Mesenteric fat pad (tissue), 1 donor: ENCODE data around the gene ZNF14. TPM values are rescaled to one million over a fixed set of nuclear protein-coding genes. Genes with fewer than 3 reads are reported as not detected.
"Not testable (repeated sequence)": the region's sequence is repeated elsewhere in the genome, so short reads cannot be mapped to it uniquely, and the experiment has no call there.

Experiments
- DNase-seq: peaks from one replicate; pipeline ENCODE4 v3.0.0-alpha.2; 2020; ENCODE audit warnings: low spot score
- total RNA-seq: library from RNA; stranded (reverse); fragmentation: NEBNext Ultra II Directional; extraction: Animal tissue kit (Norgen Biotek cat#: 25700); gene quantifications from one replicate; pipeline ENCODE4 v1.2.1, GENCODE V29; 2021
- donor health status: DM: yes; HTN: yes; CAD: no.

The ZNF14 gene
- total RNA-seq, 1 donor from 2014 or later = 3.1 TPM

DNA sequence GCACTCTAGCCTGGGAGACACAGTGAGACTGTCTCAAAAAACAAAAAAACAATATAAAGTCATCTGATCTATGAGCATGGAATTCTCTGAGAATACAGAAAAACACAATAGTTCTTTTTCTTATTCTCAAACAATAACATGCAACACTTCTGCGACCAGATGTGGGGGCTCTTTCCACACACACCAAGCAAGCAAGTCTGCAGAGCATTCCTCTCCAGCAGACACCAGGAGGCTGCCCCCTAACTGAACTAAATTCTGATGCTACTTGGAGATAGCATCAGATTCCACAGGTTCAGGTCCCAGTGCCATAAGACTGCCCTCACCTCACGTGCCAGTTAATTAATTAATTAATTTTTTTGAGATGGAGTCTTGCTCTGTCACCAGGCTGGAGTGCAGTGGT, 36.5 kb downstream of the ZNF14 start:
- DNase-seq = no peak

DNA sequence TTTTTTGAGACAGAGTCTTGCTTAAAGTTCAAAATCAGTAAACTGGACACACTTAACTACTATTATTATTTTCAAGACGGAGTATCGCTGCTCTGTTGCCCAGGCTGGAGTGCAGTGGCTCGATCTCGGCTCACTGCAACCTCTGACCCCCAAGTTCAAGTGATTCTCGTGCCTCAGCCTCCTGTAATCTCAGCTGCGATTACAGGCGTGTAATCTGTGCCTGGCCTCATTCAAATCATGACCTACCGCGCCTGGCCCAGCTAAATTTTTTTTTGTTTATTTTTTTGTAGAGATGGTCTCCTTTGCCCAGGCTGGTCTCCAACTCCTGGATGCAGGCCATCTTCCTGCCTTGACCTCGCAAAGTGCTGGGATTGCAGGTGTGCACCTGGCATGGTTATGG, 41.2 kb downstream of the ZNF14 start:
- DNase-seq = no peak

DNA sequence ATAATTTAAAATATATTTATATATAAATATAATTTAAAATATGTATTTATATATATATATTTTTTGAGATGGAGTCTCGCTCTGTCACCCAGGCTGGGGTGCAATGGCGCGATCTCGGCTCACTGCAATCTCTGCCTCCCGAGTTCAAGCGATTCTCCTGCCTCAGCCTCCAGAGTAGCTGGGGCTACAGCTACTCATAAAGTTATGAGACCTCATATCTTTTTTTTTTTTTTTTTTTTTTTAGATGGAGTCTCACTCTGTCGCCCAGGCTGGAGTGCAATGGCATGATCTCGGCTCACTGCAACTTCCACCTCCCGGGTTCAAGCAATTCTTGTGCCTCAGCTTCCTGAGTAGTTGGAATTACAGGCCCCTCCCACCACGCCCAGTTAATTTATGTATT, 43.9 kb downstream of the ZNF14 start:
- DNase-seq = not testable (repeated sequence)

DNA sequence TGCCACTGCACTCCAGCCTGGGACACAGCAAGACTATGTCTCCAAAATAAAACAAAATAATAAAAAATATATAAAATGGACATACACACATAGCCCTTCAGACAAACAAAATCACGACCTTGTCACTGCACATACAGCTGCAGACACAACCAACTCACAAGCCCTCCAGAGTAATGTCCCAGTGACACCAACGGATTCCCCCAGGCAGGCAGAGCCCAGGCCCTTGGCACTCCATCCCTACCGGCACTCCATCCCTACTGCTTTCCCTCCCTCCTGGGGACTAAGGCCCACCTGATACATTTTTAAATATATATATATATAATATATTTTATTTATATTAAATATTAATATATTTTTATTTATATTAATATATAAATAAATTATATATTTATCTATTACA, 45.8 kb downstream of the ZNF14 start:
- DNase-seq = no peak

DNA sequence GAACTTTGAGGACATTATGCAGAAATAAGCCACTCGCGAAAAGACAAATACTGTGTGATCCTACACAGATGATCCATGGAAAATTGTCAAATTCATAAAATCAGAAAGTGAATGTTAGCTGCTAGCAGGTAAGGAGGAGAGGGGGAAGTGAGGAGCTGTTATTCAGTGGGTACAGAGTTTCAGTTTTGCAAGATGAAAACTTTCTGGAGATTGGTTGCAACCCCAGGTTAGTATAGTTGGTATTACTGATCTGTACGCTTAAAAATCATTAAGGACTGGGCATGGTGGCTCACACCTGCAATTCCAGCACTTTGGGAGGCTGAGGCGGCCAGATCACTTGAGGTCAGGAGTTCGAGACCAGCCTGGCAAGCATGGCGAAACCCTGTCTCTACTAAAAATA, 46.3 kb downstream of the ZNF14 start:
- DNase-seq = no peak

DNA sequence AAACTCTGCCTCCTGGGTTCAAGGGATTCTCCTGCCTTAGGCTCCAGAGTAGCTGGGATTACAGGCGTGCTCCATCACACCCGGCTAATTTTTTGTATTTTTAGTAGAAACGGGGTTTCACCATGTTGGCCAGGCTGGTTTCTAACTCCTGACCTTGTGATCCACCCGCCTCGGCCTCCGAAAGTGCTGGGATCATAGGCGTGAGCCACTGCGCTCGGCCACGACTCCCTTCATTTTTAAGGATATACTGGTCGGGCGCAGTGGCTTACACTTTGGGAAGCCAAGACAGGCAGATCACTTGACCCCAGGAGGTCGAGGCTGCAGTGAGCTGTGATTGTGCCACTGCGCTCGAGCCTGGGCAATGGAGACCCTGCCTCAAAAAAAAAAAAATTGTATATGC, 46.8 kb downstream of the ZNF14 start:
- DNase-seq = peak; percentile 51

DNA sequence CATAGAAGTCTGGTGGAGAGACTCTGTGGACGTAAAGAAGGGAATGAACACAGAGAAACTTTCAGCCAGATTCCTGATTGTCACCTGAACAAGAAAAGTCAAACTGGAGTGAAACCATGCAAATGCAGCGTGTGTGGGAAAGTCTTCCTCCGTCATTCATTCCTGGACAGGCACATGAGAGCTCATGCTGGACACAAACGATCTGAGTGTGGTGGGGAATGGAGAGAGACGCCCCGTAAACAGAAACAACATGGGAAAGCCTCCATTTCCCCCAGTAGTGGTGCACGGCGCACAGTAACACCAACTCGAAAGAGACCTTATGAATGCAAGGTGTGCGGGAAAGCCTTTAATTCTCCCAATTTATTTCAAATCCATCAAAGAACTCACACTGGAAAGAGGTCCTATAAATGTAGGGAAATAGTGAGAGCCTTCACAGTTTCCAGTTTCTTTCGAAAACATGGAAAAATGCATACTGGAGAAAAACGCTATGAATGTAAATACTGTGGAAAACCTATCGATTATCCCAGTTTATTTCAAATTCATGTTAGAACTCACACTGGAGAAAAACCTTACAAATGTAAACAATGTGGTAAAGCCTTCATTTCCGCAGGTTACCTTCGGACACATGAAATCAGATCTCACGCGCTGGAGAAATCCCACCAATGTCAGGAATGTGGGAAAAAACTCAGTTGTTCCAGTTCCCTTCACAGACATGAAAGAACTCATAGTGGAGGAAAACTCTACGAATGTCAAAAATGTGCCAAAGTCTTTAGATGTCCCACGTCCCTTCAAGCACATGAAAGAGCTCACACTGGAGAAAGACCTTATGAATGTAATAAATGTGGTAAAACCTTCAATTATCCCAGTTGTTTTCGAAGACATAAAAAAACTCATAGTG, 53.5 kb downstream of the ZNF14 start:
- DNase-seq = no peak

DNA sequence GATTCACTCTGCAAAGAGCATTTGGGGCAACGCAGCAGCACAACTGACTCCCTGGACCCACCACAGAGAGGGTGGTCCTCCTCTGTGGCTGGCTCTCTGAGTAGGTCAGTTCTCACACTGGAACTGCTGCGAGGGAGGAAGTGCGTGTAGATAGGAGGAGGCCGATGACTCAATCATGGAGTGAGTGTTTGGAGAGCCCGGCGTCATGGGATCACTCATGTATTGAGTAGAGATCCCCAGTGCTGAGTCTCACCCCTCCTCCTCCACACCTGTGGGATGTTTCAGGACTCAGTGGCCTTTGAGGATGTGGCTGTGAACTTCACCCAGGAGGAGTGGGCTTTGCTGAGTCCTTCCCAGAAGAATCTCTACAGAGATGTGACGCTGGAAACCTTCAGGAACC, 55.3 kb downstream of the ZNF14 start:
- peak; percentile 45 for DNase-seq

DNA sequence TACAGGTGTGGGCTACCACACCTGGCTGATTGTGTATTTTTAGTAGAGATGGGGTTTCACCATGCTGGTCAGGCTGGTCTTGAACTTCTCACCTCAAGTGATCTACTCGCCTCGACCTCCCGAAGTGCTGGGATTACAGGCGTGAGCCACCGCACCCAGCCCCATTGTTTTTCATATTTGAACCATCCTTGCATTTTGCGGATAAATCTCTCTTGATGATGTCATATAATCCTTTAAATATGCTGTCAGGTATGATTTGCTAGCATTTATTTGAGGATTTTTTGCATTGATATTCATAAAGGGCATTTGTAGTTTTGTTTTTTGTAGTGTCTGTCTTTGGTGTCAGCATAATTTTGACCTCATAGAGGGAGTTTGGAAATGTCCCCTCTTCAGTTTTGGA, 58.6 kb downstream of the ZNF14 start:
- DNase-seq = peak; percentile 37

DNA sequence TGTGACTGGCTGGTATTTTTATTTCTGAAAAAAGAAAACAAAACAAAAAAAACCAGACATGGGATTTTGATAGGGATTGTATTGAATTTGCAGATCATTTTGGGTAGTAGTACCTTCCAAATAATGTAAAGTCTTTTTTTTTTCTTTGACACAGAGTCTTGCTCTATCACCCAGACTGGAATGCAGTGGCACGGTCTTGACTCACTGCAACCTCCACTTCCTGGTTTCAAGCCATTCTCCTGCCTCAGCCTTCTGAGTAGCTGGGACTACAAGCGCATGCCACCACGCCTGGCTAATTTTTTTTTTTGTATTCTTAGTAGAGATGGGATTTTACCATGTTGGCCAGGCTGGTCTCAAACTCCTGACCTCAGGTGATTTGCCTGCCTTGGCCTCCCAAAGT, 60.1 kb downstream of the ZNF14 start:
- DNase-seq = no peak

DNA sequence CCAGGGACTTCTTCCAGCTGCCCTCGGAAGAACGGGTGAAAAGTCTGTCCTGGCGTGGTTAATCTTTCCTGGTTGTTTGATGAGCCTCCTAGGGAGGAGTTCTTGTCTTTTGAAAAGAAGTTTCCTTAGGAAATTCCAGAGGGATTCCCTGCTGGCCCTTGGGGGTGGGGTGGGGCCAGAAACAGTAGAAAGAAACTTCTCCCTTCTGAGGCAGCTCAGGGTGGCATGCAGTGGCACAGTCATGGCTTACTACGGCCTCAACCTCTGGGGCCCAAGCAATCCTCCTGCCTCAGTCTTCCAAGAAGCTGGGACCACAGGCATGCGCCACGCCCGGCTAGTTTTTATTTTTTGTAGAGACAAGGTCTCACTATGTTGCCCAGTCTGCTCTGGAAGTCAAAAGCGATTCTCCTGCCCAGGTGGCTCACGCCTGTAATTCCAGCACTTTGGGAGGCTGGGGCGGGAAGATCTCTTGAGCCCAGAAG, 62.8 kb downstream of the ZNF14 start:
- peak; percentile 78 for DNase-seq

DNA sequence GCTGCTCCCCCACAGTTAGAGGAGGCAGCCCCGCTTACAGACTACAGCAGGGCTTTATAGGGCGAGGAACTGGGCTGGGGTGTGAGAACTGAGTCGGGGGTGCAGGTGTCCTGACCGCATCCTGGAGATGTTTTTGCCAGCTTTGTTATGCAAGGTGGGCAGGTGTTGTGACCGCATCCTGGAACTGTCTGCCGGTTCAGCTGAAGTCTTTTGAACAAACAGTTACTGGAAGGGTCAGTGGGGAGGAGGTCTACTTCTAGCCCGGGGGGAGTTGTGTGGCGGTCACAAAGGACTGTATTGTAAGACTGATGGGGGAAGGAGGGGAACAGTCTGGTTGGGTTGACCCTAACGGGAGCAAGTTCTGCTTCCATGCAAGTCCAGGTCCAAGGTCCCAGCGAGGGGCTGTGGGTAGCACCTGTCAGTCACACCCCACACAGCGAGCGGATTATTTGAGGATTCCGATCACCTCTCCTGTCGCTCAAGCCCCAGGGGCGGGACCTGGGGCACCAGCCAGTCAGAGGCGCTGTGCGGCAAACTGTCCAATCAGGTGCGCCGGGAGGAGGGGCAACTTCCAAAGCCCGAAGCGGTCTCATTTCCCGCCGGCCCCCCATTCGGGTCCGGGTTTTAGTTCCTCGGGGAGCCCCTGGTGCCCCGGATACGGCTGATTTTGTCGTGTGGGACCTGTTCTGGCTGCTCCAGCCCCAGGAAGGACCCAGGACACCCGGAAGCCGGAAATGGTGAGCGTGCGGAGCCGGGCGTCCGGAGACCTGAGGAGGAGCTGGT, 64.5 kb downstream of the ZNF14 start, which contains the start of gene ZNF101:
ZNF101 (plus strand) TSS at position 610 of the 783 bp plus-strand sequence; CDS start at position 735, 125 bp downstream.
- peak; percentile 96 for DNase-seq

DNA sequence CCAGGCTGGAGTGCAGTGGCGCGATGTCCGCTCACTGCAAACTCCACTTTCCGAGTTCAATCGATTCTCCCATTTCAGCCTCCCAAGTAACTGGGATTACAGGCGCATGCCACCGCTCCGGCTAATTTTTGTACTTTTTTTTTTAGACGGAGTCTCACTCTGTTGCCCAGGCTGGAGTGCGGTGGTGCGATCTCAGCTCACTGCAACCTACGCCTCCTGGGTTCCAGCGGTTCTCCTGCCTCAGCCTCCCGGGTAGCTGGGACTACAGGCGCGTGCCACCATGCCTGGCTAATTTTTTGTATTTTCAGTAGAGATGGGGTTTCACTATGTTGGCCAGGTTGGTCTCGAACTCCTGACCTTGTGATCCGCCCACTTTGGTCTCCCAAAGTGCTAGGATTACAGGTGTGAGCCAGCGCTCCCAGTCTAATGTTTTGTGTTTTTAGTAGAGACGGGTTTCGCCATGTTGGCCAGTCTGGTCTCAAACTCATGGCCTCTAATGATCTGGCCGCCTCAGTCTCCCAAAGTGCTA, 67.4 kb downstream of the ZNF14 start:
- DNase-seq = peak; percentile 28

DNA sequence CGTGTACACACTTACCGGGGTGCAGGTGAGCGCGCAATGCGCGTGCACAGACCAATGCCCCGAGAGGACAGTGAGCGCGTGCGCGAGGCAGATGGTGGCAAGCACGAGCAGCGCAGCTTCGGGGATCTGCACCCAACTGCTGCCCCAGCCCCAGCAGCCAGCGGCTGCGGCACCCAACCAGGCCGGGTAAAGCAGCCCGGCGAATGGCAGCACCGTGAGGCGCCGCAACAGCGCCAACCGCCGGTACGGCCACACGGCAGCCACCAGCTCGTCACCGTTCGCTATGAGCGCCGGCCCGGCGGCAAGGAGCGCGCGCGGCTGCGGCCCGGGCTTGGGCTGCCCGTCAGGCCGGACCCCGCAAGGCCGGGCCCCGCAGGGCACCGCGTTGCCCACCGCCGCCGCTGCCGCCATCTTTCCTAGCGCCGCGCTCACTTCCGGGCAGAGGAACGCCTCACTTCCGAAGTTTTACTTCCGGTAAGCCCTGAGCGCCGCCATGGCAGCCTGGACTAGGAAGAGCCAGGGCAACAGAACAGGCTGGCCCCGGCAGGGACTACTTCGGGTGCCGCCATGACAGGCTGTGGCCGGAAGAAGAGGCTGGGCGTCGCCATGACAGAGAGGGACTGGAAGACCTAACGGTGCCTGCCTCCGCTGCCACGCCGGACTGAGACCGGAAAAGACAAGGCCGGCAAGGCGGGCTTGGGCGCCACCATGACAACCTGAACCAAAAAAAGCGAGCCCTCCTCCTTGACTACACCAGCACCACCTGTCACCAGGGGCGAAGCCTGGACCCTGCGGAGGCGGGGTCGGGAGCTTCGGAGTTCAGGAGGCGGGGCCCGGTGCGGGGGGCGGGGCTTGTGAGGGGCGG, 69.4 kb downstream of the ZNF14 start, which contains the start of gene ATP13A1:
ATP13A1 (minus strand) TSS at position 421 of the 865 bp plus-strand sequence; CDS start at position 411, 10 bp downstream.
- peak; percentile 98 for DNase-seq

DNA sequence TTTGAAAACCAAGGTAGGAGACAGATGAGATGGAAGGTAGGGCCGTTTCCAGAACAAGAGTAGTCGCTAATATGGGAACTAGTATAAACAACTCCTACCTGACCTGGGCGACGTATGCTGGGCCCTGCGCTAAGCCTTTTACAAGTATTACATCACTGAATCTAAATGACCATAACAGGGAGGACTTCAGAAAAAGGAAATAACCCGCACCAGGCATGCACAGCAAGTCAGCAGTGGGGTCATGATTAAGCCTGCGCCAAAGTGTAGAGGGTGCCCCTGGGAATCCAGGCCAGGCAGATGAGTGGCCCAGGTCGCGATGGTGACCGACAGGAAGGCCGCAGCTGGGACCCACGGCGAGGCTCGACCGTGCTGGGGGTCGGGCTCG, 70.0 kb downstream of the ZNF14 start:
- DNase-seq = no peak

DNA sequence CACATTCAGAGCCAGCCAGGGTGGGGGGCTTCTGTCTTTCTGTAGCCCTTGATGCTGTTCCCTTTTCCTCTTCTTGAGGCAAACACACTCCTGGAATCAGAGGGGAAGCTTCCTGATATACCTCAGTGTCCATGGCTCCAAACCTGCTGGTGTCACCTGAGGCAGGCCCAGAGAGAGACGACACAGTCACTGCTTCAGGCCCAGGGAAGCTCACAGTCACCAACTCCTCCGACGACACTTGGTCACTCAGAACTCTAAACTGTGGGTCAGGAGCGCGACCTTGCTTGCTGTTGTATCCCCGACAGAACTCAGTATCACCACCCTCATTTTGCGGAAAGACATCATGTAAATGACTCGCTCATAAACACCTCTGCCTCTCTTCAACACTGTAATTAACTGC, 70.6 kb downstream of the ZNF14 start:
- no peak for DNase-seq

DNA sequence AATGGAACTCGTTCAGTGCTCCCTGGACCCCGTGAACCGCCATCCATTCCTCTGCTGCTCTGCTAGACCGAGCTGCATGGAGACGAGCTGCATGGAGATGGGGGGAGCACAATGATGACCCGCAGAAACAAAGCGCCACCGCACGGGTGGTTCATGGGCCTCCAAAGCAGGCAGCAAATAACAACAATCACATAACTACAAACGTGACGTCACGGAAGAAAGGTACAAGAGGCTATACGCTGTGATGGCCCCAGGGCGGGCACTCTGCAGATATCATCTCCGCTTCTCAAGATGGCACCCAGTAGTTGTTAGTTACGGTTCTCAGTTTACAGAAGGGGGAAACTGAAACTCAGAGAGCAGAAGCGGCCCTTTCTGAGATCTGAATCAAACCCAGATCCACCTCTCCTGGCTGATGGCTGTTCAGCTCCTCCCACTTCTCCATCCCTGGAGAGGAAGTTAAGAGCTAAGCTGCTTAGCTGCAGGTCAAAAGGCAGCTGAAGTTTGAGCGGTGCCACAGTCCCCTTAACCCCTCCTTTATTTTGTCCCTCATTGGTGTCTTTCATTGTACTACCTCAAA, 71.1 kb downstream of the ZNF14 start:
- no peak for DNase-seq

DNA sequence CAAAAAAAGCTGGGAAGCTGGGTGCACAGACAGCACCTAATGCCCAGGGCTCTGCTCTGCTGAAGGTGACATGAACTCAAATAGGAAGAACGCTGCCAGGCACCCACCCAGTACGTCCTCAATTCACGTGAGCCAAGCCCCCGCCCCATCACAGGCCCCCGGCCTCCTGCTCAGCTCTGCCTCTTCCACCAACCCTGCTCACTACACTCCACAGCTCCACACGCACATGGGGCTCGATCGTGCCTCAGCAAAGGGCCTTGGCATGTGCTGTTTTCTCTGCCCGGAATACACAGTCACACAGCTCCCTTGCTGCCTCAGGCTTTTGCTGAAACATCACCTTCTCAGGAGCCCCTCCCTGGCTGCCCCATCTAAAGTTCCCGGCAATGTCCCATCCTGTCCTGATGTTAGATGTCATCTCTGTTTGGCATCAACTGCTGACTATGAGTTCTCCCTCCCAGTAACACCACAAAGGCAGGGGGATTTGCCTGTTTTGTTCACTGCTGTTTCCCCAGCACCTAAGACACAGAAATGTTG, 71.7 kb downstream of the ZNF14 start:
- no peak for DNase-seq
